Stimulated activated CD8-positive, alpha-beta memory T cell treated with anti-CD3 and anti-CD28 coated beads, Interleukin-12 subunit alpha, Interleukin-12 subunit beta, amount 100 ng/mL, for 24 hours (primary cell): ENCODE data around the gene CHST3.

Source experiments
- DNase-seq: peaks from one replicate; pipeline ENCODE4 v3.0.0-alpha.2; 2020; ENCODE audit errors: extremely low read depth

CHST3 gene

DNA sequence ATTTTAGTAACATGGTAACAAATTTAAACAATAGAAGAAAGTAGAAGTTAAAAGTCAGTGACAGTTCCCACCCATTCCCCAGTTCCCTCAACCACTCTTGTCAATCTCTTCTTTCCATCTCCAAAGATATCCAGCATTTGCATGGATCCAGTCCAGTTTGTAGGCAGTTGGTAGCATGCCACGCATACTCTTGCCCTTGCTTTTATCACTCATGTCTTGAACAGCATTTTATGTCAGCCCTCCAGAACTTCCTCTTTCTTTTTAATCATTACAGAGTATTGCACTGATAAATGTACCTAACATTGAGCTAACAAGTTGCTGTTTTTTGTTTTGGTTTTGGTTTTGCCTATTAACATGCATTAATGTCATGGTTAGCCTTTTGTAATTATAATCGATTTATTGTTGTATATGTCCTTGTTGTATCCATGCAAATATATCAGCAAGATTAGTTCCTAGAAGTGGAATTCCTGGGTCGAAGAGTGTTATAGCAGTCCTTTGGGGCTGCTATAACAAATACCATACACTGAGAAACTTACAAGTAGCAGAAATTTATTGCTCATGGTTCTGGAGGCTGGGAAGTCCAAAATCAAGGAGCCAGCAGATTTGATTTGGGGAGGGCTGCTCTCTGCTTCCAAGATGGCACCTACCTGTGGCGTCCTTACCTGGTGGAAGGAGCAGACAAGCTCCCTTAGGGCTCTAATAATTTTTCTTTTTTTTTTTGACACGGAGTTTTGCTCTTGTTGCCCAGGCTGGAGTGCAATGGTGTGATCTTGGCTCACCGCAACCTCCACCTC lies 25.7 kb downstream of the CHST3 start:
- DNase-seq, result no peak

DNA sequence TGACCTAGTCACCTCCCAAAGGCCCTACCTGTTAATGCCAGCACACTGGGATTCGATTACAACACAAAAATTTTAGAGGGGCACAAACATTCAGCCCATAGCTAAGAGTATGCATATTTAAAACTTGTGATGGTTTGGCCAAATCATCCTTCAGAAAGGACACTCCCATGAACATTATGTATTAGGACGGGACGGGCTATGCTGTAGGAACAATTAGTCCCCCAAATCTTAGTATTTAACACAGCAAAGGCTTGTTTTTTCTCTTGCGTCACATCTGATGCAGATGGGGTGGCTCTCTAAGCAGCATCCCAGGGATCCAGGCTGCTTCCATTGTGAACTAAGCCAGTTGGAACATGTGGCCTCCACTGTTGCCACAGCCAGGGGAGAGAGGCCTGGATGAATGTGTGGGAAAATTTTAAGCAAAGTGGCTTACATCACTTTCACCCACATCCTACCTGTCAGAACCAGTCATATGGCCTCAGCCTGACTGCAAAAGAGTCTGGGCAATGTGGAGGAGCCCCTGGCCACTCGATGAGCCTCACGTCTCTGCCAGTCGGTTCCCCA lies 26.6 kb downstream of the CHST3 start:
- no peak for DNase-seq

DNA sequence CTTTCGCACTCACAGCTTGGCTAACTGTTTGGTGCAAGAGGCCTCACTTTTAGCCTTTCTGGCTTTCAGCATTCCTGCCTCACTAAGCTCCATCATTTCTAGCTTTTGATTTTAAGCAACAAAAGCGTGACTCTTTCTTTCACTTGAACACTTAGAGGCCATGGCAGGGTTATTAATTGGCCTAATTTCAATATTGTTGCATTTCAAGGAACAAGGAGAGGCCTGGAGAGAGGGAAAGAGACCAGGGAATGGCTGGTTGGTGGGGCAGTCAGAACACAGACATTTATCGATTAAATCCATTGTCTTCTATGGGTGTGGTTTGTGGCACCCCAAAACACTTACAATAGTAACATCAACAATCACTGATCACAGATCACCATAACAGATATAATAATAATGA lies 31.3 kb downstream of the CHST3 start:
- no peak for DNase-seq

DNA sequence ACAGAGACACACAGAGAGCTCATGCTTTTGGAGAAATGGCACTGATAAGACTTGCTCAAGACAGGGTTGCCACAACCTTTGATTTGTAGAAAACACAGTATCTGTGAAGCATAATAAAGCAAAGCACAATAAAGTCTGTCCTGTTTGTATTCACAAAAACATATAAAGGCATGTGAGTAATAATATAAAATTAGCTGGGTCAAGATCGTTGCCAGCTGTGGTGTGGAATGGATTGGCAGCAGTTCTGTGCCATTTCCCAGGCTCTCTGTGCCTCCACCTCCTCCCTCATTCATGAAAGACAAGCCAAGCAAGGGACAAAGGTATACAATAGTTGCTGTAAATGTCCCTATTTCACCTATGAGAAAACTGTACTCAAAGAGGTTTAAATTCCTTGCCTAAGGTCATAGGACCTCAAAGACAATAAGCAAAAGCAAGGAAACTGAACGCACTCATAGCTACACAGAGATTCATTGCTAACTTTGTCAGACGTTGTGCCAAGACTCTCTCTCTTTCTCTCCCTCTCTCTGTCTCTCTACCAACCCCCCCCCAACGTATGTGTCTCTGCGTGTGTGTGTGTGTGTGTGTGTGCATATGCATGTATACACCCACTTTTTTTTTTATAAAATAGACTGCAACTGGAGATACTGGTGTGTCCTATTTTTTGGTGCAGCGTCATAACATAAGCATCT lies 31.8 kb downstream of the CHST3 start:
- DNase-seq, result no peak

DNA sequence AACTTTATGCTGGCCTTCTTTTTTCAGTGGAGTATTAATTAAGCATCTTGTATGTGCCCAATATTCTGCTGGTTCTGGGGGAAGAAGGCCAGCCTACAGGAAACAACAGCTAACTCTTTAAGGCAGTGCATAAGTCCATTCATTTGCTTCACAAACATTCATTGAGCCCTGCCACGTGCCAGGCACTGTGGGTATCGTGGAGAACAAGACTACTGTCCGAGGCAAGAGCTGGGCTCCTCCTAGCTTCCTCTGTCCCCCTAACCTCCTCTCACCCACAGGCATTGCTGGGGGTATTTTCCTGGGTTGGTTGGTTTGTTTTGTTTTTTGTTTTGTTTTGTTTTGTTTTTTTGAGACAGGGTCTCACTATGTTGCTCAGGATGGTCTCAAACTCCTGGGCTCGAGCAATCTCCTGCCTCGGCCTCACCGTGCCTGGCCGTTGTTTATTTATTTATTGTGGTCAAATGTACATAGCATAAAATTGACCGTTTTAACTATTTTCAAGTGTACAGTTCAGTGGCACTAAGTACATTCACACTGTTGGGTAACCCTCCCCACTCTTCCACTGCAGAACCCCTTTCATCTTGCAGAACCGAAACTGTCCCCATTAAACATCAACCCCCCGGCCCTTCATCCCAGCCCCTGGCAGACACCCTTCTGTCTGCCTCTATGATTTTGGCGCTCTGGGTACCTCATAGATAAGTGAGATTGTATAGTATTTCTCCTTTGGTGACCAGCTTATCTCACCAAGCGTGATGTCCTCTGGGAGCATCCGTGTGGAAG lies 32.6 kb downstream of the CHST3 start:
- DNase-seq, result no peak

DNA sequence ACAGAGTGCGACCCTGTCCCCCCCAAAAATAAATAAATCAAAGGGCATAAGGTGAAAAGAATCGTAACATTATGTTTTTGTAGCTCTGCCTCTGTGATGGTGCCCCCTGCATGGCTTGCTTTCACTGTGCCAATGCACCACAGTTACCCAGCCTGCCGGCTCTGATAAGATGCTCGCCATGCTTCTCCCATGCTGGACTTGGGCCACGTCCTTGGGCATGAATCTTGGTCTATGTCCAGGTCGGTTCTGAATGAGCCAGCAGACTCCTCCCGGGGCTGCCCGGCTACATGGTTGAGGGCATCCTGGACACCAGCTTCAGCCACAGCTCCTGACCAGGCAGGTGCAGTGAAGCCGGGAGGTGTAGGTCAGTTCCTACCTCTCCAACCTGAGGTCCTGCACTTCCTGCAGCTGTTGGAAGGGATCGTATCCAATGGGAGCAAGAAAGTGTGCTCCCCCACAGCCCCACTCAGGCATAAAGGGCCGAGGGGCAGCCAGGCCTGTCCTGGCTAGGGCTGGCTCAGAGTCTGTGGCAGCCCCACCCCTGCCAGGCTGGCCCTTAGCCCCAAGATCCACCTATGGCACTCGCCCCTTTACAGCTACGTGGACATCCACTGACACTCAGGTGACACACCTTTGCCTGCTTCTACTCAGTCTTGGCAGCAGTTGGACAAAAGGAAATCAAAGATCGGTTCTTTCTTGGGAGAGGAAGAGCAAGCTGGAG lies 34.1 kb downstream of the CHST3 start:
- DNase-seq, result no peak

DNA sequence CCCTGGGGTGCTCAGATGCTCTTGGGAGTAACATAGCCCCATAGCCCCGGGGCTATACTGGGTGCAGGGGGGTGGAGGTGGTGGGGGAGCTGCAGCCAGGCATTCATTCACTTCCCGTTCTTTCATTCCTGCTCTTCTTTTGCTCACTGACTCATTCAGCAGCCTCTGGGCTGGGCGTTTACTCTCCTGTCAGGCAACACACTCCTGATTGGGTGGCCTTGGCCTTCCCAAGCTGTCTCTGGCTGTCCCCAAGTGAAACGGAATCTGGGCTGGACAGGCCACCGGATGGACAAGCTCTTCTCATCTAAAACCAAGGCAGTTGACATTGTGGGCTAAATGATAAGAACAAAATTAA lies 34.6 kb downstream of the CHST3 start:
- no peak for DNase-seq

DNA sequence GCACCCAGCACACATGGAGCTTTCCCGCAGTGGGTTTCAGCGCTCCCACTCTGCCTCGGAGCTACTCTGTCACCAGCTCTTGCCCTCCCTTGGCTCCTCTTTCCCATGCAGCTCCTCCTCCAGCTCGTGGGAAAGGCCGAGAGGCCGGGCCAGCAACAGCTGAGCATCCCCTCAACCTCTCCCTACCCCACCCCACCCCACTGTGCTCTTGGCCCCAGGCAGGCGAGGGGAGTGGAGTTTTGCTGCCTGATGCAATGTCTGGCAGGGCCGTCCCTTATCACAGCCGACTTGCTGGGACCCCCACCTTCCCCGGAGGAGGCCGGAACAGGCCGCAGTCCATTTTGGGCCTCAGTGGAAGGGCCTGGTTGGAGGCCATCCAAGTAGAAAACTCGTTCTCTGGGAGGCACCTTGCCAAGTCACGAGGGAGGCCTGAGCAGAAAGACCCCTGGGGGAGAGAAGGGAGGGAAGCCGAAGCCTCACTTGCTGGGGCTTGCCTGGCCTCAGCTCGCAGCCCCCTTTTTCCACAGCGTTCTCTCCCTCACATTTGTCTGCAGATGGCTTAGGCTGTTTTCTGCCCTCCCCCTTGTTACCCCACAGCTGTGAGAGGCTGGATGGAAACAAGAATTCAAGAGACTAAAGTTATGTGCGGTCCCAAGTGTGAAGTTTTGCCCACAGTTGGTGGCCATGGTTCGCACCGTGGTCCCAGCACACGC lies 35.3 kb downstream of the CHST3 start:
- DNase-seq, result no peak

DNA sequence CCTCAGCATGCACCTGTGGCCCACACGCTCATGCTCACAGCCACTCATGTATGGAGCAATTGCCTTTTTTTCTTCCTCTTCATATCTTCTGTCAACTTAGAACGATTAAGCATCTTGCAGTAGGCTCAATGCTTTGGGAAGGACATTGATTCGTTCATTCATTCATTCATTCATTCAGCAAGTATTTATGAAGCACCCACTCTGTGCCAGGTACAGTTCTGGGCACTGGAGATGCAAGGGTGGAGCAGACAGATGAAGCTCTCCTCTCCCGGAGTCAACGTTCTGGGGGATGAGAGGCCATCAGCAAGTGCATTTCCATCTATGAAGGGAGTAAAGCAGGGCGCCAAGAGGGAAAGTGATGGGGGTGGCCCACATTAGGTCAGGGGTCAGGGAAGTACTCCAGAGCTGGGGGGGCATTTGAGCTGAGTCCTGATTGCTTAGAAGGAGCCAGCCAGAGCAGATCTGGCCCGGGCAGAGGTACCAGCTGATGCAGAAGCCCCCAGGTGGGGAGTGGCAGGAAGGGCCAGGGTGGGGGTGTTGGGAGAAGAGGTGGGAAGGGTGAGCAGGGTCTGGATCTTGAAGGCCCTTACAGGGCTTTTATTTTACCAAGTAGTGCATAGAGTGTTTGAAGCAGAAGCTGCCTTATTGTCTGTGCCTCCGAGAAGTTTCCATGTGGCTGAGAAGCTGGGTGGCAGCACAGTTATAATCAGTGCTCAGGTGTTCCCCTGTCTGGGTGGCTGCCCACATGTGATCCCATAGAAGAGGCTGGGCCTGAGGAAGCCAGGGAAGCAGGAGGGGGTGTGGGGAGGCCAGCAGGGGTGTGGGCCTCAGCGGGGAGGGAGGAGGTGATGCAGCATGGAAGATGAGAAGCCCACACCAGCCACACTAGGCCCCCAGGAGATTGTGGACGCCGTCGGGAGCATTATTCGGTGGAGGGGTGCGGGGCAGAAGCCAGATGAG lies 36.2 kb downstream of the CHST3 start:
- no peak for DNase-seq

DNA sequence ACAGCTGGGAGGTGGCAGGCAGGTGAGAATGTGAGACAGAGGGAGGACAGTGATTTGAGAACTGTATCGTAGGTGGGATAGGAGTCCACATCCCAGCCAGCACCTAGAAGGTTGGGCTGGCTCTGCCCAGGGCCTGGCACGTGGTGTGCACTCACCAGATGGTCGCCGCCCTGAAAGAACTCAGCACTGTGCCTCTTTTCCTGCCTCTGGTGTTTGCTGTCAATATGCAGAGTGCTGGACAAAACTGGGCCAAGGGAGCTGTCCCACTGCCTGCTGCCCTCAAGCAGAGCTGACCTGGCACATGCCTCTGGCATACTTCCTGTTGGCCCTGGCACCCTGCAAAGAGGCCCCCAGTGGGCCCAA lies 36.8 kb downstream of the CHST3 start:
- DNase-seq, result no peak

DNA sequence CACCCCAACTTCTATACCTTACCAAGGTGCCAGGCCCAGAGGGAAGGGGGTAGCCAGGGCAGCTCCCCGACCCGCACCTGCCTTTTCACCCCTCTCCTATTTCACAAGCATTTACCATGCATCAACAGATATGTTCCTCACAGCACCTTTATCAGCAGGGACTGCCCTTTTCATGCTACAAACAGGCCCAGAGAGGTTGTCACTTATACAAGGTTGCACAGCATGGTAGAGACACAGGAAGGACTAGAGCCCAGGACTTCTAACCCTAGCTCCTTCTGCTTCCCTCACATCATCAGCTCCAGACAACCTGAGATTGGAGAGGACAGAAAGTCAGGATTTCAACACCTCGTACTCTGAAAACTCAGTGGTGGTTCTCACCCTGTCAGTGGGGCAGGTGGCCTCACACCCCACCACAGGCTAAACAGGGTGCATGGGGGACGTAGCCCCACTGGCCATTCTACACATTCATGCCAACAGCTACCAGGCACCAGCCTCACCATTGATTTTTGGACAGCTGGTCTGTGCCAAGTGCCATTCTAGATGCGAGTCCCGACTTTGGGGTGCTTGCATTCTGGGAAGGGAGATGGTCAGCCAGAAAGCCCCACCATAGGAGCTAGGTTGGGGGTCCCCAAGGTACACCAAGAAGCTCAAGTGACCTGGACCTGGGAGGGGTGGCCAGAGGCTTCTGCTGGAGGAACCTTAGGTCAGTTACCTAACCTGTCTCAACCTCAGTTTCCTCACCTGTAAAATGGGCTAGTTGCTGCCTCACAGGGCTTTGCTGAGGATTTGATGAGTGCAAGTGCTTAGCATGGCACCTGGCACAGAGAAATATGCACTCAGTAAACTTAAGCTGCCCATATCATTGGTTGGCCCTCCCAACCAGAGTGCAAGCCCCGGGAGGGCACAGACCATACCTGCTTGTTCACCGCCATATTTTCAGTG lies 38.4 kb downstream of the CHST3 start:
- no peak for DNase-seq

DNA sequence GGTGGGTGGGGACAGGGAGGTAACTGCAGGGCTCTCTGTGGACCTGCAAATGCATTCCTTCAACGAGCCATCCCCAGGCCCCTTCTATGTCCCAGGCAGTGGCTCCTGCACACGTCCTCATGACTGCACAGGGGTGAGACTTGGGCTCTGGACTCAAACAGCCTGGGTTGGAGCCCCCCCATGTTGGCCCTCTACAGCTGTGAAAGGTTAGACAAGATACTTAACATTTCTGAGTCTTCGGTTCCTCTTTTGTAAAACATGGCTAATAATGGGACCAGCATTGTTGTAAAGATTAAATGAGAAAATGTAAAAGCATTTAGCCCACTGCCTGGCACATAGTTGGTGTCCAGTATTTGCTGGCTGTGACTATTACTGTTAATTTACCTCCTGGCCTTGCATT lies 41.8 kb downstream of the CHST3 start:
- no peak for DNase-seq

DNA sequence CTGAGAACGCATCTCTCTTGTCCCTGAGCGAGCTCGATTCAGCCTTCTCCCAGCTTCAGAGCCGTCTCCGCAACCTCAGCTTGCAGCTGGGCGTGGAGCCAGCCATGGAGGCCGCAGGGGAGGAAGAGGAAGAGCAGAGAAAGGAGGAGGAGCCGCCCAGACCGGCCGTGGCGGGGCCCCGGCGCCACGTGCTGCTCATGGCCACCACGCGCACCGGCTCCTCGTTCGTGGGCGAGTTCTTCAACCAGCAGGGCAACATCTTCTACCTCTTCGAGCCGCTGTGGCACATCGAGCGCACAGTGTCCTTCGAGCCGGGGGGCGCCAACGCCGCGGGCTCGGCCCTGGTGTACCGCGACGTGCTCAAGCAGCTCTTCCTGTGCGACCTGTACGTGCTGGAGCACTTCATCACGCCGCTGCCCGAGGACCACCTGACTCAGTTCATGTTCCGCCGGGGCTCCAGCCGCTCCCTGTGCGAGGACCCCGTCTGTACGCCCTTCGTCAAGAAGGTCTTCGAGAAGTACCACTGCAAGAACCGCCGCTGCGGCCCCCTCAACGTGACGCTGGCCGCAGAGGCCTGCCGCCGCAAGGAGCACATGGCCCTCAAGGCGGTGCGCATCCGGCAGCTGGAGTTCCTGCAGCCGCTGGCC lies 43.2 kb downstream of the CHST3 start:
- DNase-seq, result no peak

DNA sequence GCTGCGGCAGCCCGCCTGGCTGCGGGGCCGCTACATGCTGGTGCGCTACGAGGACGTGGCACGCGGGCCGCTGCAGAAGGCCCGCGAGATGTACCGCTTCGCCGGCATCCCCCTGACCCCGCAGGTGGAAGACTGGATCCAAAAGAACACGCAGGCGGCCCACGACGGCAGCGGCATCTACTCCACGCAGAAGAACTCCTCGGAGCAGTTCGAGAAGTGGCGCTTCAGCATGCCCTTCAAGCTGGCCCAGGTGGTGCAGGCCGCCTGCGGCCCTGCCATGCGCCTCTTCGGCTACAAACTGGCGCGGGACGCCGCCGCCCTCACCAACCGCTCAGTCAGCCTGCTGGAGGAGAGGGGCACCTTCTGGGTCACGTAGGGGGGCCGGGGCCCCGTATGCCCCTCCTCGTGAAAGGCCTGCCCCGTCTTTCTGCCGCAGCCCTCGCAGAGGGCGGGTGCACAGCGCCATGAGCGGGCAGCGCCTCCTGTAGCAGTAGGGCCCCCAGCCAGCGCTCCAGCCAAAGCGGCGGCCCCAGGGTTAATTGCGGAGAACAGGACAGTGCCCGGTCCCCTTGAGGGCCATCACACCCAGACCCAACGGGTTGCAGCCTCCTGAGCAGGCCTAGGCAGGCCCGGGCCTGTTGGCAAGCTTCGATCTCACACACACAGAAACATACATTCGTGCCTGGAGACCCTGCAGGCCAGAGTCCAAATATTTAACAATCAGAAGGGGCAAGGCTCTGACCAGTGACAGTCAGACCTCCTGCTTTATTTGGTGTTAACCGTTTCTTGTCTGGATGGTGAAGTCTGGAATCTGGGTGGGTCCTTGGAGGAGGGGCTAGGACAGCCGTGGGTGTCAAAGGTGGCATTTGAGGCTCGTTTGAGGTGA lies 44.1 kb downstream of the CHST3 start:
- DNase-seq, result no peak

DNA sequence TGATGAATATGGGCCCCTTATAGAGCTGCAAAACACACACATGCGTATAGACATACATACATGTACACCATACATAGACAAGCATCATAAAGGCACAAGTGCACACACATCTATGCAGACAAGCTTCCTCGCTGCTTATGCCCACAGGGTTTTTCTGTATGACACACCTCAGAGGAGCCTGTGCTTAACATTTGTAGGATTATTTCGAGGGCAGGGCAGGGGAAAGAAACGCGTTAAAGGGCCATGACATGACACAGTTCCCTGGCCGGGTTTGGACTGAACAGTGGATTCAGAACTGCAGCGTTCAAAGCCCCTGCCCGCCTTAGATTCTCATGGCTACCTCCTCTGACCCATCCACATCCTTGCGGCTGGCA lies 44.8 kb downstream of the CHST3 start:
- no peak for DNase-seq

DNA sequence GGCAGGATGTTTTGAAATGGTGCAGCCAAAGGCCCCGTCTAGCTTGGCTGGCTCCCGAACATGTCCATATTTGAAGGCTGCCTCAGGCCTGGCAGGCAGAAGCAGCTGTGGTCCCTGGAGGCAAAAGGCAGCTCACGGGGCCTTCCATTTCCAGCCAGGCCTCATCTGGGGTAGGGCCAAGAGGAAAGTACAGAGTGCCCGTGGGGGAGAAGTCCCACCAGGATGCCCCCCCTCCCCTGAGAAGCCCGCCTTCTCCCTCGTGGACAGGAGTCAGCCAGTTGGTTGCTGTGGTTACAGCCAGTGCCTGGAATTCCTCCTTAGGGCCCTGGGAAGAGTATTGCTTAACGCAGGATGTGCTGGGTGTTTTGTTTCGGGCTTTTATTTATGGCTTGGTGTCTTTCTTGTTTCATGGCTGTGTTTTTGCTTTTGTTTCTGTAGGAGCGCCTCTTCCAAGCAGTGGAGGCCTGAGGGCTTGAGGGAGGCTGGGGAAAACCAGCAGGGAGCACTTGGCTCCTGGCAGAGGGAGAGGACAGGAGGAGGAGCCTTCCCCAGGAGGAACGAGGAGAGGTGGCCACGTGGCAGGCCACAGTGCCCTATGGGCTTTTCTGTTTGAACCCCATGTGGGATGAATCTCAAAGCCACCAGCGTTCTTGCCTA lies 45.4 kb downstream of the CHST3 start:
- no peak for DNase-seq
